Uterus (tissue), 2 donors: ENCODE results near the gene KRTAP24-1.

ENCODE experiments used
- POLR2A ChIP-seq, 2 donors: fragments of 450-650 bp; IDR thresholded peaks; one replicate each; pipeline ENCODE4 v1.6.1; 2016; ENCODE audit warnings: antibody characterized with exemption in 2 of 2, mild to moderate bottlenecking in 1 of 2, moderate library complexity in 1 of 2
- TF ChIP-seq, protein P1 (sequence below), 4 experiments: fragments of 200-600 bp in 2 of 4; fragments of 450-650 bp in 2 of 4; sonication (generic) in 2 of 4; IDR thresholded peaks; one replicate each; pipeline ENCODE4 v1.5.1; 2016 to 2019; ENCODE audit warnings: antibody characterized with exemption in 4 of 4, mild to moderate bottlenecking in 2 of 4, moderate library complexity in 1 of 4

DNA sequence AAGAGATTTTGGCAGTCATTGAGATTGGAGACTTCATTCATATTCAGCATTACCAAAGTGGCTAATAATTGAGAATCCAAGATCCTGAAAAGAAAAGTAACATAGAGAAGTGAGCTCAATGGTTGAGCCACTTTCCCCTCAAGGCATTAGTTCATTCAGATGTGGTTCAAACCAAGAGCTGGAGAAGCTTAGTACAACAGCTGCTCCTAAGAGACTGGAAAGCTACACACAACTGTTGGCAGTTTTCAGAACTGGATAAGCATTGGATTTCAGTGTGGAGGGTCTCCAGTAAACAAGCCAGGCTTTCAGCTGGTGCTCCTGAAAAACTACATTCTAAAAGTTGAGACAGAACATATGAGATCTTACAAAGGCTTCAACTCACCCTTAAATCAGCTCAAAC is 37.7 kb downstream of the KRTAP24-1 start:
- TF ChIP-seq, protein P1, sequence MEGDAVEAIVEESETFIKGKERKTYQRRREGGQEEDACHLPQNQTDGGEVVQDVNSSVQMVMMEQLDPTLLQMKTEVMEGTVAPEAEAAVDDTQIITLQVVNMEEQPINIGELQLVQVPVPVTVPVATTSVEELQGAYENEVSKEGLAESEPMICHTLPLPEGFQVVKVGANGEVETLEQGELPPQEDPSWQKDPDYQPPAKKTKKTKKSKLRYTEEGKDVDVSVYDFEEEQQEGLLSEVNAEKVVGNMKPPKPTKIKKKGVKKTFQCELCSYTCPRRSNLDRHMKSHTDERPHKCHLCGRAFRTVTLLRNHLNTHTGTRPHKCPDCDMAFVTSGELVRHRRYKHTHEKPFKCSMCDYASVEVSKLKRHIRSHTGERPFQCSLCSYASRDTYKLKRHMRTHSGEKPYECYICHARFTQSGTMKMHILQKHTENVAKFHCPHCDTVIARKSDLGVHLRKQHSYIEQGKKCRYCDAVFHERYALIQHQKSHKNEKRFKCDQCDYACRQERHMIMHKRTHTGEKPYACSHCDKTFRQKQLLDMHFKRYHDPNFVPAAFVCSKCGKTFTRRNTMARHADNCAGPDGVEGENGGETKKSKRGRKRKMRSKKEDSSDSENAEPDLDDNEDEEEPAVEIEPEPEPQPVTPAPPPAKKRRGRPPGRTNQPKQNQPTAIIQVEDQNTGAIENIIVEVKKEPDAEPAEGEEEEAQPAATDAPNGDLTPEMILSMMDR (IDR thresholded peaks at IDR 0.05): no peak
- TF ChIP-seq POLR2A (IDR thresholded peaks at IDR 0.05): no peak
